Effector memory CD4-positive, alpha-beta T cell (primary cell): ENCODE data around the gene CLPSL2.

Source experiments
- DNase-seq, 3 donors: peaks; one replicate each; pipeline ENCODE4 v3.0.0-alpha.2; 2020
- H3K27ac ChIP-seq: 2 replicates; pipeline ENCODE4 v1.7.0; 2013; ENCODE audit warnings: mild to moderate bottlenecking, low read length, moderate library complexity; ENCODE audit not compliant: insufficient read depth, poor library complexity, severe bottlenecking
- H3K27me3 ChIP-seq: replicated peaks from 2 replicates; pipeline ENCODE4 v1.7.0; 2013; ENCODE audit warnings: mild to moderate bottlenecking, low read length; ENCODE audit not compliant: insufficient read depth, control insufficient read depth, poor library complexity, severe bottlenecking
- H3K36me3 ChIP-seq: 2 replicates; pipeline ENCODE4 v1.7.0; 2013; ENCODE audit warnings: mild to moderate bottlenecking, low read length, moderate library complexity; ENCODE audit not compliant: control insufficient read depth, insufficient read depth
- H3K4me1 ChIP-seq: 2 replicates; pipeline ENCODE4 v1.7.0; 2013; ENCODE audit warnings: low read length, mild to moderate bottlenecking; ENCODE audit not compliant: control insufficient read depth, insufficient read depth, poor library complexity, severe bottlenecking
- H3K4me3 ChIP-seq: 2 replicates; pipeline ENCODE4 v1.7.0; 2013; ENCODE audit warnings: low read length, low read depth, mild to moderate bottlenecking; ENCODE audit not compliant: insufficient read depth, poor library complexity, severe bottlenecking
- H3K9me3 ChIP-seq: 2 replicates; pipeline ENCODE4 v1.7.0; 2013; ENCODE audit warnings: mild to moderate bottlenecking, low read length, moderate library complexity; ENCODE audit not compliant: control insufficient read depth

CLPSL2 gene

DNA sequence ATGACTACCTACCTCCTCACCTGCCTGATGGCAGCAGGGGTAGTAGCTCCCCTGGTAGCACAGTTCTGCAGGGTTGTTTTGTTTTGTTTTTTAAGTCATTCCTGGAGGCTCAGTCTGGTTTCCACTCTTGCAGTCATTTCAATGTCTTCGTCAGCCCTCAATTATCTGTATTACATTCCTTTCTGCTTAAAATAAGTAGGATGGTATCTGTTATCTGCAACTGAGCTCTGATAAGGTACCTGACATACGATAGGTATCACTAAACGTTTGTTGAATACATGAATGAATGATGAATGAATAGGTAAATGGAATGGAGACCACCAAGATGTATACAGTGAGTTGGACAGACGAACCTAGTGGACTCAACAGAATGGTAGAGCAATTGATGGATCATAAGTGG, 7.2 kb upstream of the CLPSL2 start:
- Histone ChIP-seq H3K36me3 (no peaks in the 10 kb centered on the region), H3K4me1 (no peaks in the 10 kb centered on the region), H3K4me3 (no peak overlapping the region), H3K27me3 (peaks cover 7% of the 10 kb centered on the region), H3K9me3 (no peaks in the 10 kb centered on the region), H3K27ac (no peak overlapping the region)
- no peak for DNase-seq

- H3K27me3 ChIP-seq, result peaks cover 12% of the 10 kb centered on the region
- no peaks in the 10 kb centered on the region for H3K36me3 ChIP-seq
- H3K9me3 ChIP-seq, result no peaks in the 10 kb centered on the region
Measured at GRCh38 chr6:35771343-35771627, 5.1 kb upstream of the CLPSL2 start.

DNA sequence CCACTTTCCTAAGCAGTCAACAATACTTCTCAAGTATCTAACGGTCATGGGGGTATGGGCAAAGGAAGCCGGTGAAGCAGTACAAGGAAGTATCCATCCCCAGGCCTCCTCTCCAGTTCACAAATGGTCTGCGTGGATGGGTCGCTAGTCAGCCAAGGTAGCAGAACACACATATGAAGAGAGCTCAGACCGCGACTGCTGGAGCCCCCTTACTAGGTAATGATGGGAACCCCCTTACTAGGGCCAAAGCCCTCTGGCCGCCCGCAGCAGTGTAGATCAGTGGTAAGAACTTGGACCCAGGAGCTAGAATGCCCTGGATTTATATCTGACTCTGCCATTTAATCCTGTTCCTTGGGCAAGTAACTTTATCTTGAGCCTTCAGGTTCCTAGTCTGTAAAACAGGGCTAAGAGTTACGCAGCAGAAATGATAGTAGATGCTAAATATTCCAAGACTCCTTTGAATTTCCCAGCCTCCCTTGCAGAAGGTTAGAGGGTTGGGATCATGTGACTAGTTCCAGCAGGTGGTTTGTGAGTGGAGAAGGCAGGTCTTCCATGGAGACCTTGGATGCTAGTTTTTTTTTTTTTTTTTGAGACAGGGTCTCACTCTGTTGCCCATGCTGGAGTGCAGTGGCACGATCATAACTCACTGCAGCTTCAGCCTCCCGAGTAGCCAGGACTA, 2.1 kb upstream of the CLPSL2 start:
- no peak overlapping the region for H3K27ac ChIP-seq
- H3K27me3 ChIP-seq, result peaks cover 18% of the 10 kb centered on the region
- no peak for DNase-seq
- H3K36me3 ChIP-seq, result no peaks in the 10 kb centered on the region
- H3K9me3 ChIP-seq, result no peaks in the 10 kb centered on the region
- H3K4me1 ChIP-seq, result peaks cover 7% of the 10 kb centered on the region
- H3K4me3 ChIP-seq, result no peak overlapping the region

More at GRCh38 chr6:35771343-35771627, 5.1 kb upstream of the CLPSL2 start:
- Histone ChIP-seq H3K4me3 (no peak overlapping the region), H3K27ac (no peak overlapping the region), H3K4me1 (peaks cover 1% of the 10 kb centered on the region)
- DNase-seq, result no peak

GRCh38 chr6:35775031-35775430, 1.4 kb upstream of the CLPSL2 start:
- Histone ChIP-seq H3K9me3 (no peaks in the 10 kb centered on the region), H3K27ac (no peak overlapping the region), H3K4me1 (peaks cover 7% of the 10 kb centered on the region), H3K36me3 (no peaks in the 10 kb centered on the region), H3K27me3 (peaks cover 18% of the 10 kb centered on the region), H3K4me3 (no peak overlapping the region)
- DNase-seq, result no peak

DNA sequence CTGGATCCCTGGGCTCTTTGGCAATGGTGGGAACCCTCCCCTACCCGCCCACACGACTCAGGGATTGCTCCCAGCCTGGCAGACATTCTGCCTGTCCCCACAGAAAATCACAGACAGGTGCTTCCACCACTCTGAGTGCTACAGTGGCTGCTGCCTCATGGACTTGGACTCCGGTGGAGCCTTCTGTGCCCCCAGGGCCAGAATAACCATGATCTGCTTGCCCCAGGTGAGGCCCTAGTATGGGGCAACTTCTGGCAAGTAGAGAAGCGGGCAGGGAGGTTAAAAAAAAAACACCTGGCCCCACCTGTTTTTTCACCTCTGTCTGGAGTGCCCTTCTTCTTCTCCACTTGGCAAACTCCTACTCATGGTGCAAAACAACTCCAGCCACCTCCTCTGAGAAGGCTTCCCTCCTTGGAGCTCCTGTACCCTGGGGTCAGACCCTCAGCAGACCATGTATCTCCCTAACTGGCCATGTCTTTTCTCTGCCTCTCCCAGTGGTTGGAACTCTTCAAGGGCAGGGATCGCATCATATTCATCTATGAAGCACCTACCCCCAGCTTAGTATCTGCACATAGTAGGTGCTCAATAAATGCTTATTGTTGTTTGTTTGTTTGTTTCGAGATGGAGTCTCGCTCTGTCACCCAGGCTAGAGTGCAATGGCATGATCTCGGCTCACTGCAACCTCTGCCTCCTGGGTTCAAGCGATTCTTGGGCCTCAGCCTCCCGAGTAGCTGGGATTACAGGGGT, 1.1 kb downstream of the CLPSL2 start:
- Histone ChIP-seq H3K4me1 (peaks cover 7% of the 10 kb centered on the region), H3K36me3 (no peaks in the 10 kb centered on the region), H3K4me3 (no peak overlapping the region), H3K9me3 (no peaks in the 10 kb centered on the region), H3K27me3 (peaks cover 18% of the 10 kb centered on the region), H3K27ac (no peak overlapping the region)
- no peak for DNase-seq

DNA sequence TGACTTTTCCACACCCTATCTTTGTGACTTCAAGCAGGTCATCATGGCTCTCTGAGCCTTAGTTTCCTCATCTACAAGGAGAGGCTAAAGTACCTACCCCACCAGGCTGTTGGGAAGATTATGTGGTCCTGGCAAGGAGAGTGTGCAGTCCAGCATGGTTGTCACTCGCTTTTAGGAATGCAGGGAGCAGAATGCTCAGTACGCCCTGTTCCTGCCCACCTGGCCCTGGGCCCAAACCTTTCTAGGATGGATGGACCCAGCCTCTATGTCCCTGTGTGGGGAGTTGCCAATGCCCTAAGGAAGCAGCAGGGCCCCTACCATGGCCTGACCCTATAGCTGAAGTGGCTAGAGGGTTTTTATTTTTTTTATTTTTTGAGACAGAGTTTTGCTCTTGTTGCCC, 2.0 kb downstream of the CLPSL2 start:
- Histone ChIP-seq H3K9me3 (no peaks in the 10 kb centered on the region), H3K27ac (no peak overlapping the region), H3K4me1 (peaks cover 7% of the 10 kb centered on the region), H3K4me3 (no peak overlapping the region), H3K27me3 (peaks cover 18% of the 10 kb centered on the region), H3K36me3 (no peaks in the 10 kb centered on the region)
- no peak for DNase-seq

GRCh38 chr6:35780719-35781118, 4.3 kb downstream of the CLPSL2 start, which contains the start of gene CLPSL1:
Gene CLPSL1, plus strand, starts transcription at chr6:35781019. Its CDS starts 92 bp downstream, at chr6:35781111.
- no peak within 1 kb of the TSS for H3K4me3 ChIP-seq
- H3K27ac ChIP-seq, result no peak within 1 kb of the TSS
- DNase-seq, result no peak
- no peaks in the 10 kb centered on the region for H3K9me3 ChIP-seq
- no peaks in the 10 kb centered on the region for H3K36me3 ChIP-seq
- peaks cover 7% of the 10 kb centered on the region for H3K4me1 ChIP-seq
- H3K27me3 ChIP-seq, result peaks cover 11% of the 10 kb centered on the region

GRCh38 chr6:35781290-35781689, 4.9 kb downstream of the CLPSL2 start:
- H3K27ac ChIP-seq, result no peak overlapping the region
- H3K9me3 ChIP-seq, result no peaks in the 10 kb centered on the region
- no peaks in the 10 kb centered on the region for H3K36me3 ChIP-seq
- peaks cover 6% of the 10 kb centered on the region for H3K4me1 ChIP-seq
- H3K4me3 ChIP-seq, result no peak overlapping the region
- no peak for DNase-seq
- H3K27me3 ChIP-seq, result peaks cover 6% of the 10 kb centered on the region

DNA sequence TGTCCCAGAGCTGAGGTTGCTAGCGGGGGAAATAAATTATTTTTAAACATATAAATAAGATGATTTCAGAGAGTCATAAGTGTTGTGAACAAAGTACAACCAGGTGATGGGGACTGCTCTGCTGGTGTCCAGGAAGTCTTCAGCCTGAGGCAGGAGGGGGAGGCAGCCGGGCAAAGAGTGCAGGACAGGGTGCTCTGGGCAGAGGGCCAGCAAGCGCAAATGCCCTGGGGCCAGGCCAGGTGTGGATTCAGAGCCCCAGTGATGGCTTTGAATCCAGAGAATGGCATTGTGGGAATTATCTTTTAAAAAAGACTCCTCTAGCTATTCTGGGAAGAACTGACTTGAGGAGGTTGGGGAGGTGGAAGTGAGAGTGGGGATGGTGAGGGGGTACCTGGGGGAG, 6.0 kb downstream of the CLPSL2 start:
- DNase-seq, result no peak
- no peaks in the 10 kb centered on the region for H3K9me3 ChIP-seq

DNA sequence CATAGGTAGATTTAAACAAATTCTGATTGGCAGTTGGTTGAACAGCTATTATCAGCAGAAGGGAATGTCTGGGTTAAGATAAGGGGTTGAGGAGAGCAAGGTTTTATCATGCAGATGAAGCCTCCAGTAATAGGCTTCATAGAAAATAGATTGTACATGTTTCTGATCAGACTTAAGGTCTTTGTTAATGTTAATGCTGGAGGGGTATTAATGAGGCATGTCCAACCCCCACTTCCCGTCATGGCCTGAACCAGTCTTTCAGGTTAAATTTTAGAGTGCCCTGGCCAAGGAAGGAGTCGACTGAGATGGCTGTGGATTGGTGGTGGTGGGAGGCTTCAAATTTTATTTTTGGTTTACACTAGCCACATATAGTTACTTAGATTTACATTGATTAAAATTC, 7.8 kb downstream of the CLPSL2 start:
- H3K9me3 ChIP-seq, result no peaks in the 10 kb centered on the region
- no peaks in the 10 kb centered on the region for H3K36me3 ChIP-seq
- H3K4me1 ChIP-seq, result no peaks in the 10 kb centered on the region
- DNase-seq, result no peak
- H3K27me3 ChIP-seq, result peaks cover 8% of the 10 kb centered on the region
- no peak overlapping the region for H3K27ac ChIP-seq
- no peak overlapping the region for H3K4me3 ChIP-seq

More for the DNA sequence above, 6.0 kb downstream of the CLPSL2 start:
- Histone ChIP-seq H3K27me3 (peaks cover 8% of the 10 kb centered on the region), H3K36me3 (no peaks in the 10 kb centered on the region), H3K4me3 (no peak overlapping the region), H3K4me1 (no peaks in the 10 kb centered on the region), H3K27ac (no peak overlapping the region)
